H9 (cell line): Measurements from ENCODE around the gene HOXD8. TPM values are rescaled to one million over a fixed set of nuclear protein-coding genes. Genes with fewer than 3 reads are reported as not detected.

ENCODE experiments used
- DNase-seq: peaks from one replicate; pipeline ENCODE4 v3.0.0-alpha.2; 2017
- H2AFZ ChIP-seq: one replicate; pipeline ENCODE4 v1.6.1; 2013; ENCODE audit warnings: mild to moderate bottlenecking, low read length, control low read depth, moderate library complexity
- H2AK5ac ChIP-seq: 2 replicates; pipeline ENCODE4 v1.6.1; 2013; ENCODE audit warnings: low read length, control low read depth, mixed read lengths; ENCODE audit not compliant: insufficient read length
- H2BK120ac ChIP-seq: one replicate; pipeline ENCODE4 v1.6.1; 2013; ENCODE audit warnings: low read depth, mild to moderate bottlenecking, low read length, control low read depth, inconsistent platforms; ENCODE audit not compliant: poor library complexity, severe bottlenecking
- H2BK12ac ChIP-seq: 2 replicates; pipeline ENCODE4 v1.6.1; 2013; ENCODE audit warnings: low read length, control low read depth, mixed read lengths, low read depth; ENCODE audit not compliant: insufficient read length
- H2BK15ac ChIP-seq: 2 replicates; pipeline ENCODE4 v1.6.1; 2013; ENCODE audit warnings: low read depth, low read length, control low read depth
- H2BK20ac ChIP-seq: one replicate; pipeline ENCODE4 v1.6.1; 2013; ENCODE audit warnings: low read depth, mild to moderate bottlenecking, low read length, control low read depth, inconsistent platforms; ENCODE audit not compliant: poor library complexity, severe bottlenecking
- H2BK5ac ChIP-seq: 2 replicates; pipeline ENCODE4 v1.6.1; 2013; ENCODE audit warnings: low read length, control low read depth, mixed read lengths; ENCODE audit not compliant: insufficient read length
- H3K14ac ChIP-seq: 2 replicates; pipeline ENCODE4 v1.6.1; 2013; ENCODE audit warnings: low read length, control low read depth; ENCODE audit not compliant: insufficient read depth
- H3K18ac ChIP-seq: 2 replicates; pipeline ENCODE4 v1.6.1; 2013; ENCODE audit warnings: low read depth, mild to moderate bottlenecking, mixed read lengths, low read length, control low read depth; ENCODE audit not compliant: insufficient read length
- H3K23ac ChIP-seq: 2 replicates; pipeline ENCODE4 v1.6.1; 2013; ENCODE audit warnings: low read length, control low read depth, mixed read lengths, low read depth; ENCODE audit not compliant: insufficient read length
- H3K23me2 ChIP-seq: 2 replicates; pipeline ENCODE4 v1.6.1; 2013; ENCODE audit warnings: low read depth, mild to moderate bottlenecking, mixed read lengths, low read length, control low read depth; ENCODE audit not compliant: insufficient read length, poor library complexity, severe bottlenecking
- H3K27ac ChIP-seq: 2 replicates; pipeline ENCODE4 v1.5.1; 2013; ENCODE audit warnings: low read length, control low read depth, mixed read lengths, low read depth; ENCODE audit not compliant: insufficient read length
- H3K27me3 ChIP-seq: 2 replicates; pipeline ENCODE4 v1.6.1; 2013; ENCODE audit warnings: low read length, control low read depth, inconsistent platforms; ENCODE audit not compliant: insufficient read depth
- H3K4ac ChIP-seq: 2 replicates; pipeline ENCODE4 v1.6.1; 2013; ENCODE audit warnings: low read depth, mild to moderate bottlenecking, control low read depth, inconsistent platforms, low read length, moderate library complexity
- H3K4me1 ChIP-seq: 2 replicates; pipeline ENCODE4 v1.6.1; 2013; ENCODE audit warnings: low read length, control low read depth, inconsistent platforms; ENCODE audit not compliant: insufficient read depth
- H3K4me2 ChIP-seq: 2 replicates; pipeline ENCODE4 v1.6.1; 2013; ENCODE audit warnings: low read length, control low read depth, mixed read lengths; ENCODE audit not compliant: insufficient read length, insufficient read depth
- H3K56ac ChIP-seq: 2 replicates; pipeline ENCODE4 v1.6.1; 2013; ENCODE audit warnings: low read depth, mild to moderate bottlenecking, mixed read lengths, low read length, control low read depth; ENCODE audit not compliant: insufficient read length
- H3K79me1 ChIP-seq: 2 replicates; pipeline ENCODE4 v1.6.1; 2013; ENCODE audit warnings: low read depth, mild to moderate bottlenecking, moderate library complexity, low read length, control low read depth, inconsistent platforms; ENCODE audit not compliant: insufficient read depth, poor library complexity, severe bottlenecking
- H3K79me2 ChIP-seq: 2 replicates; pipeline ENCODE4 v1.6.1; 2013; ENCODE audit warnings: low read length, control low read depth, inconsistent platforms; ENCODE audit not compliant: insufficient read depth
- H3K9ac ChIP-seq: 2 replicates; pipeline ENCODE4 v1.6.1; 2013; ENCODE audit warnings: low read length, control low read depth, mixed read lengths; ENCODE audit not compliant: insufficient read length; ENCODE audit errors: extremely low read depth
- H3K9me3 ChIP-seq: one replicate; pipeline ENCODE4 v1.6.1; 2013; ENCODE audit warnings: low read depth, low read length, inconsistent platforms; ENCODE audit not compliant: control insufficient read depth
- H3T11ph ChIP-seq: one replicate; pipeline ENCODE4 v1.6.1; 2013; ENCODE audit warnings: mild to moderate bottlenecking, low read length, control low read depth, inconsistent platforms
- H4K20me1 ChIP-seq: one replicate; pipeline ENCODE4 v1.6.1; 2013; ENCODE audit not compliant: control insufficient read depth, insufficient read length, insufficient read depth
- H4K5ac ChIP-seq: 2 replicates; pipeline ENCODE4 v1.6.1; 2013; ENCODE audit warnings: low read depth, mild to moderate bottlenecking, mixed read lengths, low read length, control low read depth; ENCODE audit not compliant: insufficient read length
- H4K8ac ChIP-seq: replicated peaks from 2 replicates; pipeline ENCODE4 v1.6.1; 2013; ENCODE audit warnings: low read length, control low read depth, mixed read lengths, low read depth; ENCODE audit not compliant: insufficient read length
- H4K91ac ChIP-seq: 2 replicates; pipeline ENCODE4 v1.6.1; 2013; ENCODE audit warnings: low read depth, mild to moderate bottlenecking, moderate library complexity, mixed read lengths, low read length, control low read depth; ENCODE audit not compliant: insufficient read length
- H3K27ac Mint-ChIP-seq, 3 experiments: 2 replicates in 2 of 3; 3 replicates in 1 of 3; pipeline ENCODE4 v1.8.0; 2020 to 2021; ENCODE audit warnings: mixed read lengths in 3 of 3, mild to moderate bottlenecking in 1 of 3, moderate library complexity in 1 of 3
- H3K27me3 Mint-ChIP-seq: 2 replicates; pipeline ENCODE4 v1.8.0; 2021; ENCODE audit warnings: low read depth, mild to moderate bottlenecking, moderate library complexity, mixed read lengths
- H3K36me3 Mint-ChIP-seq, 3 experiments: 2 replicates in 2 of 3; 3 replicates in 1 of 3; pipeline ENCODE4 v1.8.0; 2020 to 2021; ENCODE audit warnings: low read depth in 3 of 3, mixed read lengths in 3 of 3; ENCODE audit not compliant: insufficient read depth in 1 of 3
- H3K4me1 Mint-ChIP-seq, 2 experiments: 2 replicates each; pipeline ENCODE4 v1.8.0; 2020; ENCODE audit warnings: mixed read lengths in 2 of 2
- H3K4me3 Mint-ChIP-seq, 2 experiments: 2 replicates in 1 of 2; 3 replicates in 1 of 2; pipeline ENCODE4 v1.8.0; 2020 to 2021; ENCODE audit warnings: mild to moderate bottlenecking in 2 of 2, mixed read lengths in 2 of 2, moderate library complexity in 1 of 2
- H3K9me3 Mint-ChIP-seq, 2 experiments: 2 replicates in 1 of 2; 3 replicates in 1 of 2; pipeline ENCODE4 v1.8.0; 2020; ENCODE audit warnings: mild to moderate bottlenecking in 2 of 2, mixed read lengths in 2 of 2, moderate library complexity in 1 of 2
- WGBS: extraction: QIAGEN DNeasy Blood & Tissue Kit; methylation state at CpG from one replicate; pipeline ENCODE4 v1.1.7; 2013; ENCODE audit warnings: missing lambda C conversion rate, low lambda C conversion rate, mixed read lengths; ENCODE audit not compliant: insufficient read length; ENCODE audit errors: extremely low coverage; 5-methylcytosine and 5-hydroxymethylcytosine counted together
- total RNA-seq: library from RNA; stranded (reverse); gene quantifications from 2 replicates; pipeline ENCODE4 v1.2.1, GENCODE V29; 2021
- TF ChIP-seq, protein P1 (sequence below): fragments of 200-600 bp; sonication (generic); conservative IDR thresholded peaks from 3 replicates; pipeline ENCODE4 v1.8.0; 2021; ENCODE audit warnings: antibody characterized with exemption, mild to moderate bottlenecking

HOXD8 gene
- total RNA-seq, 1 experiment from 2014 or later = not detected

DNA sequence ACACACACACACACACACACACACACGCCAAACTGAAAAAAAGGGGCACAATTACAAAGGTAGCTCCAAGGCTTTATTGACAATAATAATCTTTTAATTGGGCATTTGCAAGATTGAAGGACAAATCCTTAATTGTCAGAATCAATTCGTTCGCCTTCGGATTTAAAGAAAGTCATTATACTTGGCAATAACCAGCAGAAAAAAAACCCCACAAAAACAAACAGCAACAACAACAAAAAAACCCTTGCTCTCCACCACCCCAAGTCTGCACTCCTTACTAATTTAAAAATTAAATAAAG lies 1.8 kb upstream of the HOXD8 start:
- no peak overlapping the region for H3K4ac ChIP-seq
- no peaks in the 10 kb centered on the region for H3K23me2 ChIP-seq
- Mint-ChIP-seq H3K36me3 (no peaks in the 10 kb centered on the region; a peak in 2 of 7 replicates), H3K27me3 (peaks cover 97% of the 10 kb centered on the region), H3K27ac (no peak overlapping the region), H3K4me3 (peak overlapping the region in 1 of 2 experiments; percentile 30; a peak in 1 of 5 replicates), H3K9me3 (peaks cover 2 to 17% of the 10 kb centered on the region in 2 experiments; a peak in 4 of 5 replicates), H3K4me1 (peaks cover 12 to 20% of the 10 kb centered on the region in 2 experiments)
- no peak overlapping the region for H3K9ac ChIP-seq
- no peak overlapping the region for H3T11ph ChIP-seq
- no peaks in the 10 kb centered on the region for H3K9me3 ChIP-seq
- H3K23ac ChIP-seq = no peak overlapping the region
- TF ChIP-seq, protein P1, sequence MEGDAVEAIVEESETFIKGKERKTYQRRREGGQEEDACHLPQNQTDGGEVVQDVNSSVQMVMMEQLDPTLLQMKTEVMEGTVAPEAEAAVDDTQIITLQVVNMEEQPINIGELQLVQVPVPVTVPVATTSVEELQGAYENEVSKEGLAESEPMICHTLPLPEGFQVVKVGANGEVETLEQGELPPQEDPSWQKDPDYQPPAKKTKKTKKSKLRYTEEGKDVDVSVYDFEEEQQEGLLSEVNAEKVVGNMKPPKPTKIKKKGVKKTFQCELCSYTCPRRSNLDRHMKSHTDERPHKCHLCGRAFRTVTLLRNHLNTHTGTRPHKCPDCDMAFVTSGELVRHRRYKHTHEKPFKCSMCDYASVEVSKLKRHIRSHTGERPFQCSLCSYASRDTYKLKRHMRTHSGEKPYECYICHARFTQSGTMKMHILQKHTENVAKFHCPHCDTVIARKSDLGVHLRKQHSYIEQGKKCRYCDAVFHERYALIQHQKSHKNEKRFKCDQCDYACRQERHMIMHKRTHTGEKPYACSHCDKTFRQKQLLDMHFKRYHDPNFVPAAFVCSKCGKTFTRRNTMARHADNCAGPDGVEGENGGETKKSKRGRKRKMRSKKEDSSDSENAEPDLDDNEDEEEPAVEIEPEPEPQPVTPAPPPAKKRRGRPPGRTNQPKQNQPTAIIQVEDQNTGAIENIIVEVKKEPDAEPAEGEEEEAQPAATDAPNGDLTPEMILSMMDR = no peak
- H2AFZ ChIP-seq = no peak overlapping the region
- H3K27ac ChIP-seq = no peak overlapping the region
- H3K4me1 ChIP-seq = no peaks in the 10 kb centered on the region
- H3K79me2 ChIP-seq = no peaks in the 10 kb centered on the region
- no CpG with 5 or more reads among the region's 4 CpGs for WGBS
- no peak for DNase-seq
- H2BK15ac ChIP-seq = no peak overlapping the region
- H2BK5ac ChIP-seq = no peak overlapping the region
- no peak overlapping the region for H4K91ac ChIP-seq
- H3K79me1 ChIP-seq = no peaks in the 10 kb centered on the region
- H3K18ac ChIP-seq = no peak overlapping the region
- H4K5ac ChIP-seq = no peak overlapping the region
- H3K4me2 ChIP-seq = no peak overlapping the region
- no peak overlapping the region for H3K14ac ChIP-seq
- no peaks in the 10 kb centered on the region for H4K20me1 ChIP-seq
- H3K56ac ChIP-seq = no peak overlapping the region
- H2AK5ac ChIP-seq = no peak overlapping the region
- H2BK20ac ChIP-seq = no peak overlapping the region
- H3K27me3 ChIP-seq = peaks cover 89% of the 10 kb centered on the region
- H4K8ac ChIP-seq = no peak overlapping the region
- H2BK12ac ChIP-seq = no peak overlapping the region
- no peak overlapping the region for H2BK120ac ChIP-seq
